ENCODE data around the gene SPTBN1.

DNA sequence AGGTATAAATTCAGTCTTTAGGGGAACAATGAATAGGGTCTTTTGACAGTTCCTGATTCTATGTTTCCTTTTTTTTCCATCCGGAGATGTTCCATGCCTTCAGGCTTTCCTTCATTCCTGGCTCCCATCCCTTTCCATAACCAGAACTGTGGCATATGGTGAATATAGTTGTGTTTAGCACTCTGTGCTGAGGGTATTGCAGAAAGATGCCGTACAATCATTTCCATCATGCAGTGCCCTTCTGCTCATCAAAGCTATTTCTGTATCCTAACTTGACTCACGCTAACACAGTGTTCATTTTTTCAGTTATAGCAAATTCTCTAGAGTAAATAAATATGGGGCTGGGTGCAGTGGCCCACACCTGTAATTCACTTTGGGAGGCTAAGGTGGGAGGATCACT is 135.4 kb downstream of the SPTBN1 start:
- TF ChIP-seq GATA2 (IDR thresholded peaks at IDR 0.05; ENCODE audit: low read depth, low read length) (no peak), GATA3 (IDR thresholded peaks at IDR 0.05; ENCODE audit: low read depth, low read length) (no peak)

All from SH-SY5Y (cell line).